Hematopoietic multipotent progenitor cell (in vitro differentiated cells): ENCODE data around the gene GADD45GIP1. TPM values are rescaled to one million over a fixed set of nuclear protein-coding genes. Genes with fewer than 3 reads are reported as not detected.
"Not testable (repeated sequence)": the region's sequence is repeated elsewhere in the genome, so short reads cannot be mapped to it uniquely, and the experiment has no call there.

Experiments used
- DNase-seq, 3 donors: peaks; one replicate each; pipeline ENCODE4 v3.0.0-alpha.2; 2011 to 2015; ENCODE audit warnings: low read depth in 2 of 3, low spot score in 2 of 3
- total RNA-seq: library from RNA; depleted of rRNA; stranded (reverse); fragments of >200 nt; gene quantifications from one replicate; pipeline ENCODE4 v1.2.3, GENCODE V29; 2012

Gene GADD45GIP1
- total RNA-seq, 1 donor: 24.5 TPM

GRCh38 chr19:12965017-12965811 lies 8.2 kb upstream of the GADD45GIP1 start:
- peak in 2 of 3 donors; percentile 76 to 89 for DNase-seq

- DNase-seq: no peak
These were observed 2.5 kb upstream of the GADD45GIP1 start for GRCh38 chr19:12959481-12959880.

GRCh38 chr19:12957389-12957952 lies 448 bp upstream of the GADD45GIP1 start:
- DNase-seq: not testable (repeated sequence)

- no peak for DNase-seq
These were observed 1.0 kb downstream of the GADD45GIP1 start for GRCh38 chr19:12955996-12956395.

GRCh38 chr19:12955575-12955974 lies 1.4 kb downstream of the GADD45GIP1 start:
- not testable (repeated sequence) for DNase-seq

- DNase-seq: no peak
These were observed 2.4 kb downstream of the GADD45GIP1 start for GRCh38 chr19:12954612-12954962.

GRCh38 chr19:12953799-12954611 lies 3.0 kb downstream of the GADD45GIP1 start:
- DNase-seq: no peak

- DNase-seq: no peak
These were observed 3.8 kb downstream of the GADD45GIP1 start for GRCh38 chr19:12953138-12953798.

- DNase-seq: peak in 1 of 3 donors; percentile 64
These were observed 4.4 kb downstream of the GADD45GIP1 start for GRCh38 chr19:12952488-12953137.

- not testable (repeated sequence) for DNase-seq
These were observed 5.0 kb downstream of the GADD45GIP1 start for GRCh38 chr19:12952050-12952449.

GRCh38 chr19:12949363-12950283 lies 7.4 kb downstream of the GADD45GIP1 start:
- DNase-seq: no peak

GRCh38 chr19:12948612-12949362 lies 8.2 kb downstream of the GADD45GIP1 start:
- DNase-seq: no peak

GRCh38 chr19:12947702-12948611 lies 9.1 kb downstream of the GADD45GIP1 start:
- DNase-seq: peak in 1 of 3 donors; percentile 50

- no peak for DNase-seq
These were observed 10.1 kb downstream of the GADD45GIP1 start for GRCh38 chr19:12946731-12947496.

GRCh38 chr19:12946092-12946721 lies 10.8 kb downstream of the GADD45GIP1 start:
- peak in 2 of 3 donors; percentile 63 to 65 for DNase-seq

- peak; percentile 99 to 100 (median 99) for DNase-seq
These were observed 11.4 kb downstream of the GADD45GIP1 start, which contains the start of gene RAD23A for GRCh38 chr19:12945479-12946091. TSS of gene RAD23A (plus strand) at chr19:12945862. CDS start at chr19:12945949, 87 bp downstream.
